NCI-H146 treated with DMSO at 0.1 percent for 48 hours (cell line): ENCODE data around the gene HSPA1A.
"Not testable (repeated sequence)": the region's sequence is repeated elsewhere in the genome, so short reads cannot be mapped to it uniquely, and the experiment has no call there.

ENCODE experiments used
- DNase-seq: peaks from one replicate; lab custom pipeline; 2025; ENCODE audit not compliant: unreplicated experiment; lab: John Stamatoyannopoulos, UW

Gene HSPA1A

GRCh38 chr6:31862344-31863235 is 47.2 kb downstream of the HSPA1A start, which contains the start of gene NEU1:
Gene NEU1 (minus strand): TSS chr6:31862821. CDS start chr6:31862776, 45 bp downstream.
- peak; percentile 98 for DNase-seq

- DNase-seq: not testable (repeated sequence)
Observed at GRCh38 chr6:31864123-31864562, 48.8 kb downstream of the HSPA1A start.

- DNase-seq: no peak
Observed at GRCh38 chr6:31864818-31865204, 49.5 kb downstream of the HSPA1A start.

- DNase-seq: no peak
Observed at GRCh38 chr6:31865205-31866118, 50.1 kb downstream of the HSPA1A start.
